ENCODE data around the gene NLGN4X. TPM values are rescaled to one million over a fixed set of nuclear protein-coding genes. Genes with fewer than 3 reads are reported as not detected.

Gene NLGN4X
- total RNA-seq, 1 donor from 2014 or later: 4.5 TPM

- Histone ChIP-seq H3K36me3 (no peaks in the 10 kb centered on the region), H3K4me3 (no peak overlapping the region), H3K27ac (replicated peaks) (no peak overlapping the region), H3K27me3 (ENCODE audit: low read depth) (no peaks in the 10 kb centered on the region), H3K9me3 (replicated peaks) (no peaks in the 10 kb centered on the region), H3K4me1 (no peaks in the 10 kb centered on the region)
- intact Hi-C loops (cut with micrococcal nuclease): no loop called here
- no peak for DNase-seq
- no peak for TF ChIP-seq CTCF (IDR thresholded peaks at IDR 0.05; ENCODE audit: borderline replicate concordance)
Observed at GRCh38 chrX:6132970-6133369, 95.7 kb downstream of the NLGN4X start.

- intact Hi-C loops (cut with micrococcal nuclease): no loop called here
- no peak overlapping the region for H3K27ac ChIP-seq (replicated peaks)
- no peaks in the 10 kb centered on the region for H3K27me3 ChIP-seq (ENCODE audit: low read depth)
- no peak for TF ChIP-seq CTCF (IDR thresholded peaks at IDR 0.05; ENCODE audit: borderline replicate concordance)
- no peaks in the 10 kb centered on the region for H3K4me1 ChIP-seq
- no peak for DNase-seq
- no peaks in the 10 kb centered on the region for H3K9me3 ChIP-seq (replicated peaks)
- H3K36me3 ChIP-seq: no peaks in the 10 kb centered on the region
- H3K4me3 ChIP-seq: no peak overlapping the region
Observed at GRCh38 chrX:6131287-6131686, 97.4 kb downstream of the NLGN4X start.

GRCh38 chrX:6129195-6129594 lies 99.5 kb downstream of the NLGN4X start:
- Histone ChIP-seq H3K4me3 (no peak overlapping the region), H3K36me3 (no peaks in the 10 kb centered on the region), H3K9me3 (replicated peaks) (no peaks in the 10 kb centered on the region), H3K27me3 (ENCODE audit: low read depth) (no peaks in the 10 kb centered on the region), H3K4me1 (no peaks in the 10 kb centered on the region), H3K27ac (replicated peaks) (no peak overlapping the region)
- DNase-seq: no peak
- intact Hi-C loops (cut with micrococcal nuclease): no loop called here
- TF ChIP-seq CTCF (IDR thresholded peaks at IDR 0.05; ENCODE audit: borderline replicate concordance): no peak

- Histone ChIP-seq H3K36me3 (no peaks in the 10 kb centered on the region), H3K27ac (replicated peaks) (no peak overlapping the region), H3K27me3 (ENCODE audit: low read depth) (no peaks in the 10 kb centered on the region), H3K9me3 (replicated peaks) (no peaks in the 10 kb centered on the region), H3K4me3 (no peak overlapping the region), H3K4me1 (no peaks in the 10 kb centered on the region)
- no peak for TF ChIP-seq CTCF (IDR thresholded peaks at IDR 0.05; ENCODE audit: borderline replicate concordance)
- no peak for DNase-seq
- intact Hi-C loops (cut with micrococcal nuclease): no loop called here
Observed at GRCh38 chrX:6120329-6120728, 108.3 kb downstream of the NLGN4X start.

- Histone ChIP-seq H3K36me3 (no peaks in the 10 kb centered on the region), H3K4me1 (no peaks in the 10 kb centered on the region), H3K27ac (replicated peaks) (no peak overlapping the region), H3K27me3 (ENCODE audit: low read depth) (no peaks in the 10 kb centered on the region), H3K9me3 (replicated peaks) (no peaks in the 10 kb centered on the region), H3K4me3 (no peak overlapping the region)
- no peak for DNase-seq
- no peak for TF ChIP-seq CTCF (IDR thresholded peaks at IDR 0.05; ENCODE audit: borderline replicate concordance)
- intact Hi-C loops (cut with micrococcal nuclease): no loop called here
Observed at GRCh38 chrX:6095469-6095868, 133.2 kb downstream of the NLGN4X start.

- no peaks in the 10 kb centered on the region for H3K36me3 ChIP-seq
- no peaks in the 10 kb centered on the region for H3K9me3 ChIP-seq (replicated peaks)
- no peaks in the 10 kb centered on the region for H3K27me3 ChIP-seq (ENCODE audit: low read depth)
- DNase-seq: no peak
- H3K27ac ChIP-seq (replicated peaks): no peak overlapping the region
- intact Hi-C loops (cut with micrococcal nuclease): no loop called here
- no peaks in the 10 kb centered on the region for H3K4me1 ChIP-seq
- TF ChIP-seq CTCF (IDR thresholded peaks at IDR 0.05; ENCODE audit: borderline replicate concordance): no peak
- no peak overlapping the region for H3K4me3 ChIP-seq
Observed at GRCh38 chrX:6074532-6074931, 154.1 kb downstream of the NLGN4X start.
